SK-N-SH (cell line): ENCODE measurements around the gene PEAK1. TPM values are rescaled to one million over a fixed set of nuclear protein-coding genes. Genes with fewer than 3 reads are reported as not detected.

Experiments
- CTCF ChIA-PET: fragments of 300-600, 350-600 bp; formaldehyde crosslinking; extraction: SDS; loops from one replicate; lab custom pipeline; 2021; lab: Yijun Ruan, JAX
- POLR2A ChIA-PET: fragments of 350-600 bp; sonication (Branson Sonifier 250); formaldehyde crosslinking; extraction: SDS; loops from one replicate; lab custom pipeline; 2020; ENCODE audit warnings: antibody characterized with exemption, inconsistent platforms; lab: Yijun Ruan, JAX
- DNase-seq: peaks from one replicate; pipeline ENCODE4 v3.0.0; 2012
- H2AFZ ChIP-seq: fragments of 200-600 bp; sonication (generic); 2 replicates; pipeline ENCODE4 v1.8.1; 2016; ENCODE audit warnings: antibody characterized with exemption, mild to moderate bottlenecking, low read depth
- H3F3A ChIP-seq: fragments of 200-600 bp; sonication (generic); replicated peaks from 2 replicates; pipeline ENCODE3; 2016; ENCODE audit warnings: antibody characterized with exemption, mild to moderate bottlenecking; ENCODE audit not compliant: insufficient read depth
- H3K27ac ChIP-seq, 2 experiments: fragments of 200-500 bp in 1 of 2; fragments of 200-600 bp in 1 of 2; sonication (Bioruptor generic) in 1 of 2; sonication (generic), shearing (Covaris generic) in 1 of 2; 2 replicates each; pipeline versions ENCODE4 v1.5.1 to v1.6.1; 2014 to 2016; ENCODE audit warnings: low read depth in 2 of 2, inconsistent platforms in 1 of 2, low read length in 1 of 2, mild to moderate bottlenecking in 1 of 2, mixed read lengths in 1 of 2
- H3K27me3 ChIP-seq: fragments of 200-600 bp; sonication (generic), shearing (Covaris generic); 2 replicates; pipeline ENCODE4 v1.6.1; 2016; ENCODE audit warnings: mixed run types; ENCODE audit not compliant: insufficient read depth
- H3K36me3 ChIP-seq, 2 experiments: fragments of 200-500 bp in 1 of 2; fragments of 200-600 bp in 1 of 2; sonication (Bioruptor generic) in 1 of 2; sonication (generic) in 1 of 2; replicated peaks in 1 of 2; 2 replicates each; pipeline versions ENCODE3 to v1.5.1; 2014 to 2016; ENCODE audit warnings: low read length in 1 of 2, mild to moderate bottlenecking in 1 of 2; ENCODE audit not compliant: insufficient read depth in 2 of 2, control insufficient read depth in 1 of 2
- H3K4me1 ChIP-seq, 2 experiments: fragments of 200-500 bp in 1 of 2; fragments of 200-600 bp in 1 of 2; sonication (Bioruptor generic) in 1 of 2; sonication (generic), shearing (Covaris generic) in 1 of 2; 2 replicates each; pipeline versions ENCODE4 v1.5.1 to v1.6.1; 2014 to 2016; ENCODE audit warnings: low read depth in 1 of 2, low read length in 1 of 2, mixed run types in 1 of 2; ENCODE audit not compliant: insufficient read depth in 2 of 2, control insufficient read depth in 1 of 2
- H3K4me2 ChIP-seq: fragments of 200-600 bp; sonication (generic), shearing (Covaris generic); 2 replicates; pipeline ENCODE4 v1.6.1; 2017; ENCODE audit warnings: mixed run types
- H3K4me3 ChIP-seq, 2 experiments: fragments of 200-500 bp in 1 of 2; fragments of 200-600 bp in 1 of 2; sonication (Bioruptor generic) in 1 of 2; sonication (generic), shearing (Covaris generic) in 1 of 2; 2 replicates each; pipeline versions ENCODE4 v1.5.1 to v1.8.1; 2014 to 2016; ENCODE audit warnings: low read depth in 2 of 2, inconsistent platforms in 1 of 2, low read length in 1 of 2, mild to moderate bottlenecking in 1 of 2, mixed read lengths in 1 of 2, moderate library complexity in 1 of 2
- H3K79me2 ChIP-seq: fragments of 200-600 bp; sonication (generic); 2 replicates; pipeline ENCODE4 v1.8.1; 2017; ENCODE audit warnings: mild to moderate bottlenecking; ENCODE audit not compliant: insufficient read depth
- H3K9ac ChIP-seq: fragments of 200-600 bp; sonication (generic); 2 replicates; pipeline ENCODE4 v1.6.1; 2017; ENCODE audit warnings: mixed run types
- H3K9me2 ChIP-seq: fragments of 200-600 bp; sonication (generic); 2 replicates; pipeline ENCODE4 v1.6.1; 2017; ENCODE audit warnings: mixed run types
- H3K9me3 ChIP-seq: fragments of 200-600 bp; sonication (generic); 2 replicates; pipeline ENCODE4 v1.6.1; 2017; ENCODE audit warnings: mixed run types, mild to moderate bottlenecking, moderate library complexity
- H4K20me1 ChIP-seq: fragments of 200-600 bp; sonication (generic); 2 replicates; pipeline ENCODE4 v1.6.1; 2017; ENCODE audit warnings: mild to moderate bottlenecking, mixed run types; ENCODE audit not compliant: insufficient read depth
- EZH2phosphoT487 ChIP-seq: fragments of 200-600 bp; sonication (generic); IDR thresholded peaks from 2 replicates; pipeline ENCODE4 v1.6.1; 2017; ENCODE audit warnings: low read depth, mixed run types, mild to moderate bottlenecking, antibody characterized with exemption, moderate library complexity, borderline replicate concordance
- GATA2 ChIP-seq: sonication (generic); formaldehyde crosslinking; IDR thresholded peaks from 2 replicates; pipeline ENCODE4 v1.5.0; 2020; ENCODE audit warnings: mild to moderate bottlenecking, missing genetic modification reagents
- JUND ChIP-seq: IDR thresholded peaks from 2 replicates; pipeline ENCODE4 v1.4.0; 2012
- MEF2A ChIP-seq: IDR thresholded peaks from 2 replicates; pipeline ENCODE4 v1.4.0; 2012; ENCODE audit warnings: low read depth, borderline replicate concordance
- NFIC ChIP-seq: IDR thresholded peaks from 2 replicates; pipeline ENCODE4 v1.4.0; 2012; ENCODE audit warnings: borderline replicate concordance
- NRF1 ChIP-seq: IDR thresholded peaks from 2 replicates; pipeline ENCODE4 v1.6.1; 2012; ENCODE audit warnings: low read depth, mild to moderate bottlenecking, low read length
- RAD21 ChIP-seq: IDR thresholded peaks from 2 replicates; pipeline ENCODE4 v1.6.1; 2012; ENCODE audit warnings: mild to moderate bottlenecking, low read length
- RXRA ChIP-seq: IDR thresholded peaks from 2 replicates; pipeline ENCODE4 v1.4.0; 2012; ENCODE audit warnings: low read depth, mild to moderate bottlenecking, borderline replicate concordance
- SMC3 ChIP-seq: IDR thresholded peaks from 2 replicates; pipeline ENCODE4 v1.6.1; 2012; ENCODE audit warnings: low read depth, low read length, improper control_type of control experiment
- TEAD4 ChIP-seq: IDR thresholded peaks from 2 replicates; pipeline ENCODE4 v1.4.0; 2012; ENCODE audit warnings: mild to moderate bottlenecking, borderline replicate concordance; ENCODE audit not compliant: insufficient read depth
- YY1 ChIP-seq: IDR thresholded peaks from 2 replicates; pipeline ENCODE4 v1.4.0; 2012; ENCODE audit warnings: low read depth, mild to moderate bottlenecking
- WGBS: methylation state at CpG from one replicate; pipeline ENCODE4 v1.1.6; 2017; ENCODE audit warnings: low lambda C conversion rate; 5-methylcytosine and 5-hydroxymethylcytosine counted together
- polyA plus RNA-seq, 3 experiments: library from polyadenylated mRNA; depleted of rRNA; stranded (reverse); fragments of >200 nt; gene quantifications; 2 replicates each; pipeline ENCODE4 v1.2.3, GENCODE V29; 2012
- TF ChIP-seq, protein P1 (sequence below): fragments of 150-350 bp; IDR thresholded peaks from 2 replicates; pipeline ENCODE4 v1.6.1; 2016; ENCODE audit warnings: mild to moderate bottlenecking, low read depth, low read length
- TF ChIP-seq, protein P2 (sequence below): IDR thresholded peaks from 2 replicates; pipeline ENCODE4; 2012

The PEAK1 gene
- polyA plus RNA-seq, 1 of the 3 experiments (the other 2 are of a cell fraction) = 9.0 TPM

DNA sequence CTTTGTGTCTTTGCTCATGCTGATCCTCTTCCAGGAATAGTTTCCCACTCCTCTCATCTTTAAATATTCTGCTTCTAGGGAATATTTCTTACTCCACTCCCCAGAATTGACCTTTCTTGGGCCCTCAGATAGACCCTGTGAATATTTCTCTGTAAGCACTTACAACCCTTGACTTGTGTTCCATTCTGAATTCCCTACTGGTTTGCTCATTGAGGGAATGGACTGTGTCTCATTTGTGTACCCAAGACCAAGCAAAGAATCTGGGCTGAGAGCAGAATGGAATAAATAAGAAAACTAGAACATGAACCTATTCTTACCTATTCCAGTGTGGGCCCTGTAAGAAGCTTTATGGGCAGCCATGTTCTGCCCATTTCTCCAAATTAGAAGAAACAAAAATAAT lies 276.3 kb downstream of the PEAK1 start (continued):
- TF ChIP-seq, protein P1, sequence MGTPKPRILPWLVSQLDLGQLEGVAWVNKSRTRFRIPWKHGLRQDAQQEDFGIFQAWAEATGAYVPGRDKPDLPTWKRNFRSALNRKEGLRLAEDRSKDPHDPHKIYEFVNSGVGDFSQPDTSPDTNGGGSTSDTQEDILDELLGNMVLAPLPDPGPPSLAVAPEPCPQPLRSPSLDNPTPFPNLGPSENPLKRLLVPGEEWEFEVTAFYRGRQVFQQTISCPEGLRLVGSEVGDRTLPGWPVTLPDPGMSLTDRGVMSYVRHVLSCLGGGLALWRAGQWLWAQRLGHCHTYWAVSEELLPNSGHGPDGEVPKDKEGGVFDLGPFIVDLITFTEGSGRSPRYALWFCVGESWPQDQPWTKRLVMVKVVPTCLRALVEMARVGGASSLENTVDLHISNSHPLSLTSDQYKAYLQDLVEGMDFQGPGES = no peak
- TF ChIP-seq YY1 = no peak
- TF ChIP-seq, all 33 proteins: peak for 0

DNA sequence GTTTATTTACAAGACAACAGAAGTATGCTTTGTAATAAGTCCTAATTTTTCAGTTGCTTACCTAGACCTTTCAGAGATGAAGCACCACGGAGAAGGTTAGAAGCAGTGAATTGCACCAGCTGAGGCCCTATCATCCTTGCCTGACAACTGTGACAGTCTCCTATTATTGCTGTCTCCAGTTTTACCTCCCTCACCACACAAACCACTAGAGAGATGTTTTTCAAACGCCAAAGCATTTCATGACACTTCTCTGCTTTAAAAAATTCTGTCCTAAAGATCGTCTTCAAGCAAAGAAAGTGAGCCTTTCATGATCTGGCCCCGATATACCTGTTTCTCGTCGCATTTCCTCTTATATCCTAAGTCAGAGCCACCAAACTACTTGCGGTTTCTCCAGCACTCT lies 276.7 kb downstream of the PEAK1 start:
- Histone ChIP-seq H4K20me1 (no peaks in the 10 kb centered on the region), H2AFZ (no peak overlapping the region), H3F3A (peaks cover 45% of the 10 kb centered on the region), H3K4me2 (peak overlapping the region; percentile 72; the same call in 1 of the 2 replicates), H3K4me1 (peaks cover 3 to 33% of the 10 kb centered on the region in 2 experiments), H3K9me2 (no peaks in the 10 kb centered on the region)
- POLR2A ChIA-PET = no interaction called here
- TF ChIP-seq TEAD4 = no peak
- no peak for TF ChIP-seq MEF2A
- no peak for TF ChIP-seq RXRA
- no peak for TF ChIP-seq EZH2phosphoT487
- TF ChIP-seq NFIC = no peak
- TF ChIP-seq, protein P1 = no peak
- TF ChIP-seq GATA2 (CRISPR knock-in tag) = no peak
- TF ChIP-seq JUND = no peak
- no peak for TF ChIP-seq RAD21
- no peak for TF ChIP-seq NRF1
- TF ChIP-seq SMC3 = no peak
- TF ChIP-seq, protein P2, sequence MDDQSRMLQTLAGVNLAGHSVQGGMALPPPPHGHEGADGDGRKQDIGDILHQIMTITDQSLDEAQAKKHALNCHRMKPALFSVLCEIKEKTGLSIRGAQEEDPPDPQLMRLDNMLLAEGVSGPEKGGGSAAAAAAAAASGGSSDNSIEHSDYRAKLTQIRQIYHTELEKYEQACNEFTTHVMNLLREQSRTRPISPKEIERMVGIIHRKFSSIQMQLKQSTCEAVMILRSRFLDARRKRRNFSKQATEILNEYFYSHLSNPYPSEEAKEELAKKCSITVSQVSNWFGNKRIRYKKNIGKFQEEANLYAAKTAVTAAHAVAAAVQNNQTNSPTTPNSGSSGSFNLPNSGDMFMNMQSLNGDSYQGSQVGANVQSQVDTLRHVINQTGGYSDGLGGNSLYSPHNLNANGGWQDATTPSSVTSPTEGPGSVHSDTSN = no peak
- TF ChIP-seq, all 33 proteins: peak for 0
- Histone ChIP-seq H3K4me3 (no peak overlapping the region), H3K27ac (peak overlapping the region; percentile 85 to 99), H3K9me3 (peaks cover 10% of the 10 kb centered on the region; the same call in 1 of the 2 replicates), H3K36me3 (peaks cover 0 to 39% of the 10 kb centered on the region in 2 experiments), H3K27me3 (no peaks in the 10 kb centered on the region), H3K9ac (no peak overlapping the region), H3K79me2 (peaks cover 13% of the 10 kb centered on the region; the same call in 1 of the 2 replicates)
- CTCF ChIA-PET = no interaction called here
- 93% methylated on average over 7 of the region's 7 CpGs for WGBS
- DNase-seq = no peak
